Retinal pigment epithelial cell (primary cell): Measurements from ENCODE around the gene SEPTIN1.

Experiments used
- DNase-seq: peaks from one replicate; pipeline ENCODE4 v3.0.0-alpha.2; 2010; ENCODE audit warnings: low read depth
- H3K4me3 ChIP-seq: 2 replicates; pipeline ENCODE4 v1.5.1; 2011; ENCODE audit warnings: mild to moderate bottlenecking, low read length, control low read depth, moderate library complexity
- TF ChIP-seq, protein P1 (sequence below): conservative IDR thresholded peaks from 2 replicates; pipeline ENCODE4 v1.5.1; 2011; ENCODE audit warnings: low read depth, low read length, control low read depth, inconsistent platforms

Gene SEPTIN1

DNA sequence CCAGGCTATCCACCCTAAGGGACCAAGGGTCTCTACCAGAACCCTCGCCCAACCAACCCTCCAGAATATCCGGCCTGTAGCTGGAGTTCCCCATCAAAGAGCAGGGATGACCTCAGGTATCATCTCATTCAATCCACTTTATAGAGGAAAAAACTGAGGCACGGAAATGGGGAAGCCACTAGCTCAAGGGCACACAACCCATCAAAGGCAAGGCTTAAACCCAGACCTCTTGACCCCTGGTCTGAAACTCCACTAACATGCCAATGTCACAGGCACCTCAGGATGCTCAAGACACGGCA lies 13.6 kb downstream of the SEPTIN1 start:
- TF ChIP-seq, protein P1, sequence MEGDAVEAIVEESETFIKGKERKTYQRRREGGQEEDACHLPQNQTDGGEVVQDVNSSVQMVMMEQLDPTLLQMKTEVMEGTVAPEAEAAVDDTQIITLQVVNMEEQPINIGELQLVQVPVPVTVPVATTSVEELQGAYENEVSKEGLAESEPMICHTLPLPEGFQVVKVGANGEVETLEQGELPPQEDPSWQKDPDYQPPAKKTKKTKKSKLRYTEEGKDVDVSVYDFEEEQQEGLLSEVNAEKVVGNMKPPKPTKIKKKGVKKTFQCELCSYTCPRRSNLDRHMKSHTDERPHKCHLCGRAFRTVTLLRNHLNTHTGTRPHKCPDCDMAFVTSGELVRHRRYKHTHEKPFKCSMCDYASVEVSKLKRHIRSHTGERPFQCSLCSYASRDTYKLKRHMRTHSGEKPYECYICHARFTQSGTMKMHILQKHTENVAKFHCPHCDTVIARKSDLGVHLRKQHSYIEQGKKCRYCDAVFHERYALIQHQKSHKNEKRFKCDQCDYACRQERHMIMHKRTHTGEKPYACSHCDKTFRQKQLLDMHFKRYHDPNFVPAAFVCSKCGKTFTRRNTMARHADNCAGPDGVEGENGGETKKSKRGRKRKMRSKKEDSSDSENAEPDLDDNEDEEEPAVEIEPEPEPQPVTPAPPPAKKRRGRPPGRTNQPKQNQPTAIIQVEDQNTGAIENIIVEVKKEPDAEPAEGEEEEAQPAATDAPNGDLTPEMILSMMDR: no peak
- DNase-seq: no peak
- peak overlapping the region; percentile 87 for H3K4me3 ChIP-seq

- TF ChIP-seq, protein P1: no peak
- DNase-seq: no peak
Observed at GRCh38 chr16:30368122-30368791, 14.1 kb downstream of the SEPTIN1 start.

GRCh38 chr16:30367349-30368009 lies 14.9 kb downstream of the SEPTIN1 start:
- TF ChIP-seq, protein P1: no peak
- DNase-seq: no peak
- peak overlapping the region; percentile 87 for H3K4me3 ChIP-seq

More at GRCh38 chr16:30368122-30368791, 14.1 kb downstream of the SEPTIN1 start:
- H3K4me3 ChIP-seq: peak overlapping the region; percentile 87

DNA sequence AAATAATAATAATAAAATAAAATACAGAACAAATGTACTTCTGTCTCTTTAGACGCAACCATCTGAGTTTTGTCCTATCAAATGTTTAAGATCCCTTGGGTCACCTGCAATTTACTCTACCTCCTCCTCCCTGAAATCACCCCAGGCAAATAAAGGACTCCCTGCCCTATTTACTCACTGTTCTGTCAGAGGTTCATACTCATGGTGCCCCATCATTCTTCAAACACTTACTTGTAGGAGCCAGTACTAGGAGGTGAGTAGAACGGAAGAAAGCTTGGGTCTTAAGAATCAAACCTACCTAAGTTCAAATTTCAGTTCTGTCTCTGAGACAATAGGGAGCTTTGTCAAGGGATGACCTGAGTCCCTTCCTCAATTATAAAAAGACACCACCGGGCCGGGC lies 15.8 kb downstream of the SEPTIN1 start:
- TF ChIP-seq, protein P1: no peak
- H3K4me3 ChIP-seq: peak overlapping the region; percentile 7
- no peak for DNase-seq

DNA sequence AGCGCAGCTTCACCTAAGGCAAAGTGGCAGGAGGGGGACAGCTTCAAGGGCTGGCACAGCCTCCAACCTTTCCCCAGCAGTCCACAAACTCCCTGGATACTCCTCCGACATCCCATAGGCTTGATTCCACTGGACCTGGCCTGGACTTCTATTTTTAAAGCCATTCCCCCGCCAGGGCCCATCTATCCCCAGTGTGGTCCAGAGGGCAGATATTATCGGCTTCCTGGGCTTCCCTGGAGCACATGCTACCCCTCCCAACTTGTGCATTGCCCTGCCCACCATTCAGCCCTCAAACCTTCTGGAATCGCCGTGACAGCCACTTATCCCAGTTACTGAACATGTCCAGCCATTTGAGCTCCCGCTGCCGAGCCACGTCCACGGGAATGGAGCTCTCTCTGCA lies 17.2 kb downstream of the SEPTIN1 start:
- no peak for DNase-seq
- TF ChIP-seq, protein P1: no peak
- H3K4me3 ChIP-seq: no peak overlapping the region

- DNase-seq: no peak
- TF ChIP-seq, protein P1: no peak
- H3K4me3 ChIP-seq: no peak overlapping the region
Observed at GRCh38 chr16:30361180-30361579, 21.2 kb downstream of the SEPTIN1 start.

DNA sequence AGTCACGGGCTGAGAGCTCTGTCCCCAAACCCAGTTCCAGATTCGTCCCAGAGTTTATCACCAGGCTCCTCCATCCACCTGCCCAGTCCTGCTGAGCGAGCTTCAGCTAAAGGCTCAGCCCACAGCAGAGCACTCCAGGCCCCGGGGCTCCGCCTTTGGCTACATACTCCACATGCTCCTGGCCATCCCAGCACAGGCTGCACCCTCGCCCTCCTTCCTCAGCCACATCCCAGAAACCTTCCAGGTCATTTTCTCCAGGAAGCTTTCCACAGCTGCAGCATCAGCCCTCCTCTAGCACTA lies 22.5 kb downstream of the SEPTIN1 start:
- H3K4me3 ChIP-seq: no peak overlapping the region
- TF ChIP-seq, protein P1: no peak
- no peak for DNase-seq
